A673 (cell line): Measurements from ENCODE around the gene SBK1.

Source experiments
- CTCF ChIP-seq: fragments of 300-800, 200-600 bp; sonication (generic); conservative IDR thresholded peaks from 2 replicates; pipeline ENCODE4 v1.5.1; 2017; ENCODE audit warnings: low read depth, mild to moderate bottlenecking, antibody characterized with exemption, low read length, moderate library complexity, mixed read lengths
- EZH2 ChIP-seq: fragments of 200-600 bp; sonication (generic); IDR thresholded peaks from 2 replicates; pipeline ENCODE4 v1.6.1; 2017; ENCODE audit warnings: borderline replicate concordance, low read depth, mild to moderate bottlenecking, mixed read lengths, antibody characterized with exemption, low read length; ENCODE audit not compliant: poor library complexity, severe bottlenecking

GRCh38 chr16:28273511-28273910, 18.8 kb upstream of the SBK1 start:
- TF ChIP-seq EZH2 = no peak
- TF ChIP-seq CTCF = no peak
